Measurements from ENCODE around the gene GTF2I.
A peak's percentile ranks its signal among the peaks of the same experiment; 100 is the strongest.
"Not testable (repeated sequence)": the region's sequence is repeated elsewhere in the genome, so short reads cannot be mapped to it uniquely, and the experiment has no call there.

The GTF2I gene

GRCh38 chr7:74781746-74782145, 124.2 kb downstream of the GTF2I start:
- not testable (repeated sequence) for DNase-seq

DNA sequence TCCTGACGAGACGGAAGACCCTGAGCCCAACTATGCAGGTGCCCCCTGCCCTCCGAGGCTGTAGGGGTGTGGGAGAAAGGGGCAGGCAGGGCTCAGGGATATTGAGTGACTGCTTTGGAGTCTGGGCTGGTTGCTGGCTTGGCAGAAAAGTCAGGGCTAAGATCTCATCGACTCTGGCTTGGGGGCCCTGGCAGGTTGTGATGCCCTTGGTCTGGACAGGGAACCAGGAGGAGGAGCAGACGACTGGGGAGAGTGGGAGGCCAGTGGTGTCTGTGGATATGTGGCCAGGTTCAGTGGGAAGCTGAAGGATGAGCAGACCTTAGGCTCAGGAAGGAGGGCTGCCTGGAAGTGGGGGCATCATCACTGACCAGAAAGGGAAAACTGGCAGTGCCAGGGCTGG, 126.1 kb downstream of the GTF2I start:
- DNase-seq = not testable (repeated sequence)

DNA sequence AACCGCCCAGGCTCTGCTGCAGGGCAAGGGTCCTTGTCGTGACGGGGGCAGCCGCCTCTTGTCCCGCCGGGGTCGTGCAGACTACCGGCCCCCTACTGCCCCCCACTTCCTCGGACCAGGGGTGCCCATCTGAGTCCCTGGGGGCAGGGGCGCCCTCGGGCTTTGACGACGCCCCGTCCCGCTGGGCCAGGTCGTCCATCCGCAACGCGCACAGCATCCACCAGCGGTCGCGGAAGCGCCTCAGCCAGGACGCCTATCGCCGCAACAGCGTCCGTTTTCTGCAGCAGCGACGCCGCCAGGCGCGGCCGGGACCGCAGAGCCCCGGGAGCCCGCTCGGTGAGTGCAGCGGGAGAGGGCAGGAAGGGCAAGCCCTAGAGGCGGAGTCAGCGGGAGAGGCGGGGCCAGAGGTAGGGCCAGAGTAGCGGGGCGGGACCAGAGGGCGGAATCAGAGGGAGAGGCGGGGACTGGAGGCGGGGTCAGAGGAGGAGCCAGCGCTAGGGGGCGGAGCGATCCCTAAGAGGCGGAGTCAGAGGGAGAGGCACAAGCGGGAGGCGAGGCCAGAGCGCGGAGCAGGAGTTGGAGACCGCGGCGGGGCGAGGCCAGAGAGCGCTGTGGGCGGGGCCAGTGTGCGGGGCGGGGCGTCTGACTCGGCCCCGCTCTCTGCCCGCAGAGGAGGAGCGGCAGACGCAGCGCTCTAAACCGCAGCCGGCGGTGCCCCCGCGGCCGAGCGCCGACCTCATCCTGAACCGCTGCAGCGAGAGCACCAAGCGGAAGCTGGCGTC, 131.0 kb downstream of the GTF2I start:
- peak; percentile 100 for DNase-seq

- DNase-seq = not testable (repeated sequence)
Measured at GRCh38 chr7:74789200-74789736, 131.8 kb downstream of the GTF2I start.

GRCh38 chr7:74797848-74798622, 140.5 kb downstream of the GTF2I start:
- not testable (repeated sequence) for DNase-seq

DNA sequence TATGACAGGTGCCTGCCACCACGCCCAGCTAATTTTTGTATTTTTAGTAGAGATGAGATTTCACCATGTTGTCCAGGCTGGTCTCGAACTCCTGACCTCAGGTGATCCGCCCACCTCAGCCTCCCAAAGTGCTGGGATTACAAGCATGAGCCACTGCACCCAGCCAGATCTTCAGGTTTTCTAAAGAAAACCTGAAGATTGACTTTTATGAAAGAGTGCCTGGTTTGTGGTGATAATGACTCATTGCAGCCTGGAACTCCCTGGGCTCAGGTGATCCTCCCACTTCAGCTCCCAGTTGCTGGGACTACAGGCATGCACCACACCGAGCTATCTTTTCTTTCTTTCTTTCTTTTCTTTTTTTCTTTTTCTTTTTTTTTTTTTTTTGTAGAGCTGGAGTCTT, 141.1 kb downstream of the GTF2I start:
- DNase-seq = not testable (repeated sequence)

Measured in activated CD8-positive, alpha-beta memory T cell treated with anti-CD3 and anti-CD28 coated beads for 24 hours (primary cell).